ENCODE measurements around the gene RAD51B.

DNA sequence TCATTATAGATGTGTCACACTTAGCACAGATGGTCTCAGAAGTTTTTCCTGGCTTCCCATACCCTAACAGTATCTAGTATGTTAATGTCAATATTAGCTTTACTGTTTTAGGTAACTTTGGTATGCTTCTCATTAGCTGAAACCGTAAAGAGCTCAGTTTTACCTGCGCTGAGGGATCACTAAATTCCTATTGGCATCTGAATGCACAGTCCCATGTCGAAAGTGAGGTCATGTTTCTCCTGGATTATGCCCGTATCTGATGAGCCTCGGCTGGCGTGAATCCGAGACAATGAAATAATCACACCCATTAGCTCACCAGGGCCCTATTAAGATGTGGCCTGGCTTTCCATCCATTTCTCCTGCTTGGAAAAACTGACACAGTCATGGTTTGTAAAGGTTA, 555.1 kb downstream of the RAD51B start:
- TF ChIP-seq, protein P1, sequence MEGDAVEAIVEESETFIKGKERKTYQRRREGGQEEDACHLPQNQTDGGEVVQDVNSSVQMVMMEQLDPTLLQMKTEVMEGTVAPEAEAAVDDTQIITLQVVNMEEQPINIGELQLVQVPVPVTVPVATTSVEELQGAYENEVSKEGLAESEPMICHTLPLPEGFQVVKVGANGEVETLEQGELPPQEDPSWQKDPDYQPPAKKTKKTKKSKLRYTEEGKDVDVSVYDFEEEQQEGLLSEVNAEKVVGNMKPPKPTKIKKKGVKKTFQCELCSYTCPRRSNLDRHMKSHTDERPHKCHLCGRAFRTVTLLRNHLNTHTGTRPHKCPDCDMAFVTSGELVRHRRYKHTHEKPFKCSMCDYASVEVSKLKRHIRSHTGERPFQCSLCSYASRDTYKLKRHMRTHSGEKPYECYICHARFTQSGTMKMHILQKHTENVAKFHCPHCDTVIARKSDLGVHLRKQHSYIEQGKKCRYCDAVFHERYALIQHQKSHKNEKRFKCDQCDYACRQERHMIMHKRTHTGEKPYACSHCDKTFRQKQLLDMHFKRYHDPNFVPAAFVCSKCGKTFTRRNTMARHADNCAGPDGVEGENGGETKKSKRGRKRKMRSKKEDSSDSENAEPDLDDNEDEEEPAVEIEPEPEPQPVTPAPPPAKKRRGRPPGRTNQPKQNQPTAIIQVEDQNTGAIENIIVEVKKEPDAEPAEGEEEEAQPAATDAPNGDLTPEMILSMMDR (IDR thresholded peaks at IDR 0.05) = no peak
- TF ChIP-seq POLR2AphosphoS5 (IDR thresholded peaks at IDR 0.05) (no peak), POLR2A (IDR thresholded peaks at IDR 0.05) (no peak), EP300 (IDR thresholded peaks at IDR 0.05) (no peak)
